WTC11 (cell line): ENCODE data around the gene CLHC1. TPM values are rescaled to one million over a fixed set of nuclear protein-coding genes. Genes with fewer than 3 reads are reported as not detected.

Experiments used
- ATAC-seq: fragments of 200-7000 bp; cut with Tn5 transposase; 2 replicates; pipeline ENCODE4 v1.10.0; 2021; ENCODE audit warnings: mild to moderate bottlenecking, moderate library complexity
- CTCF ChIA-PET: fragments of 300-600 bp; sonication (Branson Sonifier 250); formaldehyde crosslinking; loops from one replicate; lab custom pipeline; 2021; ENCODE audit warnings: antibody characterized with exemption; lab: Charles Lee
- POLR2A ChIA-PET: fragments of 350-600 bp; sonication (Branson Sonifier 250); formaldehyde crosslinking; loops from one replicate; lab custom pipeline; 2021; ENCODE audit warnings: antibody characterized with exemption; lab: Charles Lee
- DNase-seq: peaks from one replicate; pipeline ENCODE4 v3.0.0; 2021; ENCODE audit warnings: low spot score
- H3K27ac Mint-ChIP-seq: 2 replicates; pipeline ENCODE4 v1.8.0; 2021; ENCODE audit warnings: mixed read lengths
- H3K27me3 Mint-ChIP-seq: 2 replicates; pipeline ENCODE4 v1.8.0; 2021; ENCODE audit warnings: low read depth, mild to moderate bottlenecking, moderate library complexity, mixed read lengths
- H3K36me3 Mint-ChIP-seq: 2 replicates; pipeline ENCODE4 v1.8.0; 2021; ENCODE audit warnings: mixed read lengths
- H3K4me1 Mint-ChIP-seq: 2 replicates; pipeline ENCODE4 v1.8.0; 2022; ENCODE audit warnings: mixed read lengths
- H3K4me3 Mint-ChIP-seq: 2 replicates; pipeline ENCODE4 v1.8.0; 2021; ENCODE audit warnings: mild to moderate bottlenecking, moderate library complexity, mixed read lengths
- H3K9me3 Mint-ChIP-seq: 2 replicates; pipeline ENCODE4 v1.8.0; 2021; ENCODE audit warnings: mixed read lengths
- AFF4 ChIP-seq: sonication (generic); formaldehyde crosslinking; IDR thresholded peaks from 2 replicates; pipeline ENCODE4 v1.8.1; 2023; ENCODE audit warnings: mild to moderate bottlenecking, missing genetic modification reagents, borderline replicate concordance
- CREB1 ChIP-seq: sonication (generic); formaldehyde crosslinking; IDR thresholded peaks from 2 replicates; pipeline ENCODE4 v1.8.0; 2023; ENCODE audit warnings: mild to moderate bottlenecking, missing genetic modification reagents
- CREM ChIP-seq: sonication (generic); formaldehyde crosslinking; IDR thresholded peaks from 2 replicates; pipeline ENCODE4 v1.8.1; 2022; ENCODE audit warnings: mild to moderate bottlenecking, missing genetic modification reagents, moderate library complexity
- ESRRA ChIP-seq: sonication (generic); formaldehyde crosslinking; IDR thresholded peaks from 2 replicates; pipeline ENCODE4 v1.8.1; 2022; ENCODE audit warnings: mild to moderate bottlenecking, missing genetic modification reagents, borderline replicate concordance
- GABPB1 ChIP-seq: sonication (generic); formaldehyde crosslinking; IDR thresholded peaks from 2 replicates; pipeline ENCODE4 v1.8.1; 2023; ENCODE audit warnings: mild to moderate bottlenecking, missing genetic modification reagents
- GRHL2 ChIP-seq: fragments of 250-450 bp; sonication (Bioruptor Pico); IDR thresholded peaks from 2 replicates; pipeline ENCODE4 v1.8.0; 2022; ENCODE audit warnings: mild to moderate bottlenecking, moderate library complexity; ENCODE audit not compliant: insufficient replicate concordance, severe bottlenecking
- GTF2I ChIP-seq: fragments of 250-450 bp; sonication (Bioruptor Pico); conservative IDR thresholded peaks from 2 replicates; pipeline ENCODE4 v1.4.0; 2021; ENCODE audit warnings: mild to moderate bottlenecking
- MXD4 ChIP-seq: fragments of 250-450 bp; sonication (Bioruptor Pico); IDR thresholded peaks from 2 replicates; pipeline ENCODE4 v1.8.0; 2021; ENCODE audit warnings: mild to moderate bottlenecking, moderate library complexity, borderline replicate concordance
- MYBL2 ChIP-seq: sonication (generic); formaldehyde crosslinking; IDR thresholded peaks from 2 replicates; pipeline ENCODE4 v1.8.1; 2023; ENCODE audit warnings: mild to moderate bottlenecking, moderate library complexity, missing genetic modification reagents
- NR2C2 ChIP-seq: sonication (generic); formaldehyde crosslinking; IDR thresholded peaks from 2 replicates; pipeline ENCODE4 v1.8.0; 2022; ENCODE audit warnings: mild to moderate bottlenecking, missing genetic modification reagents
- RORB ChIP-seq: fragments of 250-450 bp; sonication (Bioruptor Pico); IDR thresholded peaks from 2 replicates; pipeline ENCODE4 v1.9.0; 2021; ENCODE audit warnings: mild to moderate bottlenecking
- SP1 ChIP-seq: sonication (generic); formaldehyde crosslinking; conservative IDR thresholded peaks from 2 replicates; pipeline ENCODE4 v1.8.1; 2022; ENCODE audit warnings: missing genetic modification reagents
- STAT6 ChIP-seq: sonication (generic); formaldehyde crosslinking; conservative IDR thresholded peaks from 2 replicates; pipeline ENCODE4 v1.8.1; 2023; ENCODE audit warnings: mild to moderate bottlenecking, low read depth, missing genetic modification reagents, moderate library complexity
- USF1 ChIP-seq: sonication (generic); formaldehyde crosslinking; IDR thresholded peaks from 2 replicates; pipeline ENCODE4 v1.8.0; 2022; ENCODE audit warnings: mild to moderate bottlenecking, missing genetic modification reagents
- USF2 ChIP-seq: sonication (generic); formaldehyde crosslinking; IDR thresholded peaks from 2 replicates; pipeline ENCODE4 v1.8.1; 2023; ENCODE audit warnings: mild to moderate bottlenecking, missing genetic modification reagents, moderate library complexity
- ZNF138 ChIP-seq: sonication (generic); formaldehyde crosslinking; conservative IDR thresholded peaks from 2 replicates; pipeline ENCODE4 v1.8.1; 2022; ENCODE audit warnings: mild to moderate bottlenecking, moderate library complexity, missing genetic modification reagents
- ZNF232 ChIP-seq: sonication (generic); formaldehyde crosslinking; IDR thresholded peaks from 2 replicates; pipeline ENCODE4 v1.8.0; 2022; ENCODE audit warnings: mild to moderate bottlenecking, missing genetic modification reagents
- ZNF263 ChIP-seq: sonication (generic); formaldehyde crosslinking; IDR thresholded peaks from 2 replicates; pipeline ENCODE4 v1.8.1; 2022; ENCODE audit warnings: low read depth, mild to moderate bottlenecking, moderate library complexity, missing genetic modification reagents
- ZNF416 ChIP-seq: fragments of 250-450 bp; sonication (Bioruptor Pico); IDR thresholded peaks from 2 replicates; pipeline ENCODE4 v1.9.0; 2021; ENCODE audit warnings: mild to moderate bottlenecking, inconsistent platforms
- ZNF671 ChIP-seq: fragments of 250-450 bp; sonication (Bioruptor Pico); IDR thresholded peaks from 2 replicates; pipeline ENCODE4 v1.8.0; 2021; ENCODE audit warnings: mild to moderate bottlenecking
- total RNA-seq: library from RNA; stranded (reverse); gene quantifications from 3 replicates; pipeline ENCODE4 v1.2.3, GENCODE V29; 2021
- TF ChIP-seq, protein P1 (sequence below): fragments of 250-450 bp; sonication (Bioruptor Pico); IDR thresholded peaks from 2 replicates; pipeline ENCODE4 v1.8.0; 2021; ENCODE audit warnings: mild to moderate bottlenecking
- TF ChIP-seq, protein P2 (sequence below): sonication (generic); formaldehyde crosslinking; IDR thresholded peaks from 2 replicates; pipeline ENCODE4 v1.8.1; 2023; ENCODE audit warnings: mild to moderate bottlenecking, missing genetic modification reagents
- TF ChIP-seq, protein P3 (sequence below): sonication (generic); formaldehyde crosslinking; IDR thresholded peaks from 2 replicates; pipeline ENCODE4 v1.8.0; 2023; ENCODE audit warnings: mild to moderate bottlenecking, missing genetic modification reagents

Gene CLHC1
- total RNA-seq, 1 experiment from 2014 or later, result 7.5 TPM

DNA sequence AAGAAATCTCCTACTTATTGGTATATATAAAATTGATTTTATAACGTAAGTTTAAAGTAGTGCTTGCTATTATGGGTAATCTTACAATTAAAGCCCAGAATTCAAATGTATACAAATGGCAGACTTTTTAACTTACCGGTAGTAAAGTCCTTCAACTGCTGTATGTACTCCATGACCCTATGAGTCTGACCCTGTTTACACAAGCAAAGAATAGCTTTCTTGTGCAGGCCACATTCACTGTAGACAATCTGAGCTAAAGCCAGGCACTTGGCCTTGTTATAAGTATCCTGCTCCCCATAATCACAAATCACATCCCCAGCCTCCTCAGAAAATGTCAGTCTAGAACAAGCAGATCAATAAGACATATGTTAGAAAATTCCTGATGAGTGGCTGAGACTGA is 51.7 kb downstream of the CLHC1 start:
- Mint-ChIP-seq H3K4me3 (no peak overlapping the region), H3K27me3 (no peaks in the 10 kb centered on the region), H3K9me3 (no peaks in the 10 kb centered on the region), H3K36me3 (no peaks in the 10 kb centered on the region), H3K4me1 (no peaks in the 10 kb centered on the region), H3K27ac (no peak overlapping the region)
- ATAC-seq, result no peak
- no peak for DNase-seq
- POLR2A ChIA-PET, result no interaction called here
- TF ChIP-seq RORB (CRISPR knock-in tag) (no peak), ZNF138 (no peak), ESRRA (no peak), ZNF232 (CRISPR knock-in tag) (no peak), SP1 (CRISPR knock-in tag) (no peak), GRHL2 (CRISPR knock-in tag) (no peak), USF2 (CRISPR knock-in tag) (no peak), STAT6 (CRISPR knock-in tag) (no peak), ZNF671 (CRISPR knock-in tag) (no peak), AFF4 (CRISPR knock-in tag) (no peak), GTF2I (CRISPR knock-in tag) (no peak), NR2C2 (CRISPR knock-in tag) (no peak), CREM (CRISPR knock-in tag) (no peak), ZNF263 (CRISPR knock-in tag) (no peak), MXD4 (CRISPR knock-in tag) (no peak), MYBL2 (CRISPR knock-in tag) (no peak), USF1 (CRISPR knock-in tag) (no peak)
- TF ChIP-seq, all 79 proteins: peak for 0
- CTCF ChIA-PET, result no interaction called here

DNA sequence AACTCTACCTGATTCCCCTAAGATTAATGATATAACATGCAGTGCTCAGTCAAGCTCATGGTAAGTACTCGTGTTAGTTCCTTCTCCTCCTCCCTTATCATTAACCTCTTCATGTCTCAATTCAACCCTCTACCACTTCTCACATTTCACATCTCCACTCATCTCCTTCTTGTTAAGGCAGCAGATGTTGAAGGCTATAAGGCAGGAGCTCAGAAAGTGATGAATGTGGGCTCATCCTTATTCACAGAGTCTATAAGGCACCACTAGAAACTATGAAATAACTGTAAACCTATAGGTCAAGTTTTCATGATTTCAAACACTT is 56.0 kb downstream of the CLHC1 start:
- ATAC-seq (no peak), DNase-seq (no peak)
- H3K27ac Mint-ChIP-seq, result no peak overlapping the region
- ChIA-PET CTCF (interaction anchor here (0.7 to 6.3 kb wide), 5 partner anchors 10 to 412 kb away, joined by 3 to 36 read pairs (median 3); no protein-coding TSS in a partner anchor), POLR2A (no interaction called here)
- no peaks in the 10 kb centered on the region for H3K36me3 Mint-ChIP-seq
- no peak overlapping the region for H3K4me3 Mint-ChIP-seq
- H3K4me1 Mint-ChIP-seq, result peaks cover 14% of the 10 kb centered on the region
- H3K9me3 Mint-ChIP-seq, result no peaks in the 10 kb centered on the region
- H3K27me3 Mint-ChIP-seq, result no peaks in the 10 kb centered on the region
- no peak for TF ChIP-seq GABPB1 (CRISPR knock-in tag)
- no peak for TF ChIP-seq CREB1 (CRISPR knock-in tag)
- TF ChIP-seq, protein P1, sequence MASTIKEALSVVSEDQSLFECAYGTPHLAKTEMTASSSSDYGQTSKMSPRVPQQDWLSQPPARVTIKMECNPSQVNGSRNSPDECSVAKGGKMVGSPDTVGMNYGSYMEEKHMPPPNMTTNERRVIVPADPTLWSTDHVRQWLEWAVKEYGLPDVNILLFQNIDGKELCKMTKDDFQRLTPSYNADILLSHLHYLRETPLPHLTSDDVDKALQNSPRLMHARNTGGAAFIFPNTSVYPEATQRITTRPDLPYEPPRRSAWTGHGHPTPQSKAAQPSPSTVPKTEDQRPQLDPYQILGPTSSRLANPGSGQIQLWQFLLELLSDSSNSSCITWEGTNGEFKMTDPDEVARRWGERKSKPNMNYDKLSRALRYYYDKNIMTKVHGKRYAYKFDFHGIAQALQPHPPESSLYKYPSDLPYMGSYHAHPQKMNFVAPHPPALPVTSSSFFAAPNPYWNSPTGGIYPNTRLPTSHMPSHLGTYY (CRISPR knock-in tag), result no peak
- TF ChIP-seq, protein P2, sequence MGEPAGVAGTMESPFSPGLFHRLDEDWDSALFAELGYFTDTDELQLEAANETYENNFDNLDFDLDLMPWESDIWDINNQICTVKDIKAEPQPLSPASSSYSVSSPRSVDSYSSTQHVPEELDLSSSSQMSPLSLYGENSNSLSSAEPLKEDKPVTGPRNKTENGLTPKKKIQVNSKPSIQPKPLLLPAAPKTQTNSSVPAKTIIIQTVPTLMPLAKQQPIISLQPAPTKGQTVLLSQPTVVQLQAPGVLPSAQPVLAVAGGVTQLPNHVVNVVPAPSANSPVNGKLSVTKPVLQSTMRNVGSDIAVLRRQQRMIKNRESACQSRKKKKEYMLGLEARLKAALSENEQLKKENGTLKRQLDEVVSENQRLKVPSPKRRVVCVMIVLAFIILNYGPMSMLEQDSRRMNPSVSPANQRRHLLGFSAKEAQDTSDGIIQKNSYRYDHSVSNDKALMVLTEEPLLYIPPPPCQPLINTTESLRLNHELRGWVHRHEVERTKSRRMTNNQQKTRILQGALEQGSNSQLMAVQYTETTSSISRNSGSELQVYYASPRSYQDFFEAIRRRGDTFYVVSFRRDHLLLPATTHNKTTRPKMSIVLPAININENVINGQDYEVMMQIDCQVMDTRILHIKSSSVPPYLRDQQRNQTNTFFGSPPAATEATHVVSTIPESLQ (CRISPR knock-in tag), result no peak
- TF ChIP-seq, protein P3, sequence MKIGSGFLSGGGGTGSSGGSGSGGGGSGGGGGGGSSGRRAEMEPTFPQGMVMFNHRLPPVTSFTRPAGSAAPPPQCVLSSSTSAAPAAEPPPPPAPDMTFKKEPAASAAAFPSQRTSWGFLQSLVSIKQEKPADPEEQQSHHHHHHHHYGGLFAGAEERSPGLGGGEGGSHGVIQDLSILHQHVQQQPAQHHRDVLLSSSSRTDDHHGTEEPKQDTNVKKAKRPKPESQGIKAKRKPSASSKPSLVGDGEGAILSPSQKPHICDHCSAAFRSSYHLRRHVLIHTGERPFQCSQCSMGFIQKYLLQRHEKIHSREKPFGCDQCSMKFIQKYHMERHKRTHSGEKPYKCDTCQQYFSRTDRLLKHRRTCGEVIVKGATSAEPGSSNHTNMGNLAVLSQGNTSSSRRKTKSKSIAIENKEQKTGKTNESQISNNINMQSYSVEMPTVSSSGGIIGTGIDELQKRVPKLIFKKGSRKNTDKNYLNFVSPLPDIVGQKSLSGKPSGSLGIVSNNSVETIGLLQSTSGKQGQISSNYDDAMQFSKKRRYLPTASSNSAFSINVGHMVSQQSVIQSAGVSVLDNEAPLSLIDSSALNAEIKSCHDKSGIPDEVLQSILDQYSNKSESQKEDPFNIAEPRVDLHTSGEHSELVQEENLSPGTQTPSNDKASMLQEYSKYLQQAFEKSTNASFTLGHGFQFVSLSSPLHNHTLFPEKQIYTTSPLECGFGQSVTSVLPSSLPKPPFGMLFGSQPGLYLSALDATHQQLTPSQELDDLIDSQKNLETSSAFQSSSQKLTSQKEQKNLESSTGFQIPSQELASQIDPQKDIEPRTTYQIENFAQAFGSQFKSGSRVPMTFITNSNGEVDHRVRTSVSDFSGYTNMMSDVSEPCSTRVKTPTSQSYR (CRISPR knock-in tag), result no peak
- TF ChIP-seq ZNF263 (CRISPR knock-in tag), result no peak
- no peak for TF ChIP-seq GTF2I (CRISPR knock-in tag)
- TF ChIP-seq MYBL2 (CRISPR knock-in tag), result no peak
- TF ChIP-seq ZNF416 (CRISPR knock-in tag), result no peak
